Endothelial cell of umbilical vein (primary cell): ENCODE measurements around the gene SECISBP2.

Source experiments
- CTCF ChIP-seq, 2 donors: IDR thresholded peaks; 1 replicate in 1 of 2; 2 replicates in 1 of 2; pipeline ENCODE4 v1.5.1; 2011; ENCODE audit warnings: low read length in 2 of 2, mild to moderate bottlenecking in 2 of 2, moderate library complexity in 2 of 2, control low read depth in 1 of 2, inconsistent platforms in 1 of 2, low read depth in 1 of 2; ENCODE audit not compliant: insufficient read depth in 1 of 2; ENCODE audit errors: extremely low read depth in 1 of 2
- EZH2 ChIP-seq: IDR thresholded peaks from 2 replicates; pipeline ENCODE4 v1.6.1; 2012; ENCODE audit warnings: borderline replicate concordance, low read depth, mild to moderate bottlenecking, moderate library complexity, low read length, inconsistent platforms; ENCODE audit not compliant: severe bottlenecking
- FOS ChIP-seq: IDR thresholded peaks from 2 replicates; pipeline ENCODE4 v1.6.1; 2011; ENCODE audit warnings: mild to moderate bottlenecking, low read length, moderate library complexity, borderline replicate concordance; ENCODE audit not compliant: insufficient read depth
- MAX ChIP-seq: IDR thresholded peaks from 2 replicates; pipeline ENCODE4 v1.6.1; 2011; ENCODE audit not compliant: insufficient read depth, insufficient read length
- POLR2A ChIP-seq: IDR thresholded peaks from 2 replicates; pipeline ENCODE4 v1.6.1; 2012; ENCODE audit warnings: low read depth, mild to moderate bottlenecking, control low read depth, low read length

GRCh38 chr9:89351584-89352300 is 33.4 kb downstream of the SECISBP2 start:
- no peak for TF ChIP-seq CTCF (IDR thresholded peaks at IDR 0.05; ENCODE audit: extremely low read depth in 1 of 2, insufficient read depth in 1 of 2, low read depth in 1 of 2, low read length in 2 of 2)
- no peak for TF ChIP-seq FOS
- TF ChIP-seq EZH2: no peak
- no peak for TF ChIP-seq MAX
- no peak for TF ChIP-seq POLR2A
